Placental pericyte (primary cell): ENCODE measurements around the gene CARS1. TPM values are rescaled to one million over a fixed set of nuclear protein-coding genes. Genes with fewer than 3 reads are reported as not detected.
A peak's percentile ranks its signal among the peaks of the same experiment; 100 is the strongest.

ENCODE experiments used
- small RNA-seq: library from RNA; depleted of rRNA; stranded (forward); fragments of <200 nt; gene quantifications from one replicate; pipeline ENCODE3, GENCODE V24; 2012; ENCODE audit warnings: low replicate concordance
- total RNA-seq: library from RNA; depleted of rRNA; stranded (reverse); fragments of >200 nt; gene quantifications from 2 replicates; pipeline ENCODE4 v1.2.3, GENCODE V29; 2012

Gene CARS1
- total RNA-seq, result 72.4 and 100 TPM in 2 replicates

GRCh38 chr11:3057069-3057963 is at the start of gene CARS1:
CARS1 (minus strand) TSS chr11:3057423; CDS start chr11:3057367, 56 bp downstream.

GRCh38 chr11:2992234-2992996 is 64.8 kb downstream of the CARS1 start, which contains the start of gene NAP1L4:
NAP1L4 (minus strand) TSS chr11:2992329; CDS start chr11:2979220, 13,109 bp downstream.

Small RNA genes lying within 50 kb of the gene (small RNA-seq; reads per million reads assigned to genes)
- gene RNU1-91P (not detected), gene SNORA54 (18.9 reads per million, percentile 96 among the genes with 10 or more reads in this experiment)

Other genes starting within 250 kb of the CARS1 start
- 1.7 and 16.2 TPM in 2 replicates for gene CDKN1C, start 171.6 kb downstream of the CARS1 start, total RNA-seq
- 15.3 and 33.4 TPM in 2 replicates for gene PHLDA2, start 128.0 kb downstream of the CARS1 start, total RNA-seq
- gene NAP1L4, start 65.1 kb downstream of the CARS1 start, total RNA-seq, result 66.5 and 125 TPM in 2 replicates
- gene OSBPL5, start 107.9 kb upstream of the CARS1 start, total RNA-seq, result 30.9 and 52.1 TPM in 2 replicates
- not detected in 2 replicates for gene MRGPRG, start 161.4 kb upstream of the CARS1 start, total RNA-seq
- gene MRGPRE, start 175.0 kb upstream of the CARS1 start, total RNA-seq, result not detected in 2 replicates